Measurements from ENCODE around the gene PALD1.

DNA sequence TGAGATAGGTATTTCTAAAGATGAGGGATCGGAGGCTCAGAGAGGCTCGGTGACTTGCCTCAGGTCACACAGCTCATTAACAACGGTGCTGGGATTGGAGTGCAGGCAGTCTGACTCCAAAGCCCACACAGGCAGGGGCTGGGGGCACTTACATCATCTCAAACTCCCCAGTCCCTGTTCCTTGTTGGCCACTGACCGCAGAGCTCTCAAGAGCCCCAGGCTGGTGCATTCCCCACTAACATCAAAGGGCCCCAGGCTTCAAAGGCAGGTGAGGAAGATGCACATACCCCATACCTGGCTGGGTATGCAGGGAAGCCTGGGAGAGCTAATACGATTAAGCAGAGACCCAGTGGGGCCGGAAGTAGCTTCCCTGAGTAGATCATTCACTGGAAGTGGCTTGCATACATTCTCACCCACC, 23.3 kb upstream of the PALD1 start:
- TF ChIP-seq CTCF (conservative IDR thresholded peaks at IDR 0.05) (no peak), ZFX (IDR thresholded peaks at IDR 0.05) (no peak)
